Neural progenitor cell (in vitro differentiated cells): ENCODE data around the gene FBXL19. TPM values are rescaled to one million over a fixed set of nuclear protein-coding genes. Genes with fewer than 3 reads are reported as not detected.
A peak's percentile ranks its signal among the peaks of the same experiment; 100 is the strongest.

ENCODE experiments used
- DNase-seq: peaks from one replicate; pipeline ENCODE4 v3.0.0-alpha.2; 2016; ENCODE audit warnings: low spot score
- H2AFZ ChIP-seq: fragments of 200-600 bp; sonication (generic); replicated peaks from 2 replicates; pipeline ENCODE4 v1.6.1; 2016; ENCODE audit warnings: antibody characterized with exemption
- H3F3A ChIP-seq: fragments of 200-600 bp; sonication (generic); 2 replicates; pipeline ENCODE4 v1.6.1; 2016; ENCODE audit warnings: antibody characterized with exemption, low read depth
- H3K27ac ChIP-seq: fragments of 200-600 bp; sonication (generic); 2 replicates; pipeline ENCODE4 v1.5.1; 2016; ENCODE audit warnings: mild to moderate bottlenecking
- H3K27me3 ChIP-seq: fragments of 200-600 bp; sonication (generic); 2 replicates; pipeline ENCODE4 v1.6.1; 2016; ENCODE audit warnings: mild to moderate bottlenecking, moderate library complexity
- H3K36me3 ChIP-seq: fragments of 200-600 bp; sonication (generic); 2 replicates; pipeline ENCODE4 v1.5.1; 2016
- H3K4me1 ChIP-seq: fragments of 200-600 bp; sonication (generic); 2 replicates; pipeline ENCODE4 v1.6.1; 2016; ENCODE audit warnings: mixed run types
- H3K4me2 ChIP-seq: fragments of 200-600 bp; sonication (generic); 2 replicates; pipeline ENCODE4 v1.6.1; 2016
- H3K4me3 ChIP-seq: fragments of 200-600 bp; sonication (generic); 2 replicates; pipeline ENCODE4 v1.5.1; 2016
- H3K79me2 ChIP-seq: fragments of 200-600 bp; sonication (generic); 2 replicates; pipeline ENCODE4 v1.6.1; 2016; ENCODE audit warnings: low read depth
- H3K9ac ChIP-seq: fragments of 200-600 bp; sonication (generic); 2 replicates; pipeline ENCODE4 v1.6.1; 2016
- H3K9me3 ChIP-seq: fragments of 200-600 bp; sonication (generic); 2 replicates; pipeline ENCODE4 v1.5.1; 2016; ENCODE audit warnings: low read depth
- H4K20me1 ChIP-seq: fragments of 200-600 bp; sonication (generic); 2 replicates; pipeline ENCODE4 v1.6.1; 2016; ENCODE audit warnings: low read depth
- H3K27ac Mint-ChIP-seq: 3 replicates; pipeline ENCODE4 v1.8.0; 2021; ENCODE audit warnings: mixed read lengths
- H3K27me3 Mint-ChIP-seq: 2 replicates; pipeline ENCODE4 v1.8.0; 2022; ENCODE audit warnings: low read depth, mild to moderate bottlenecking, inconsistent platforms, moderate library complexity, mixed read lengths; ENCODE audit not compliant: insufficient read depth
- H3K36me3 Mint-ChIP-seq: 3 replicates; pipeline ENCODE4 v1.8.0; 2021; ENCODE audit warnings: mixed read lengths
- H3K4me1 Mint-ChIP-seq: 3 replicates; pipeline ENCODE4 v1.8.0; 2021; ENCODE audit warnings: mixed read lengths
- H3K4me3 Mint-ChIP-seq: 3 replicates; pipeline ENCODE4 v1.8.0; 2021; ENCODE audit warnings: mild to moderate bottlenecking, moderate library complexity, mixed read lengths
- H3K9me3 Mint-ChIP-seq: 3 replicates; pipeline ENCODE4 v1.8.0; 2020; ENCODE audit warnings: mixed read lengths
- CTCF ChIP-seq: fragments of 200-600 bp; sonication (generic); IDR thresholded peaks from 2 replicates; pipeline ENCODE4 v1.5.1; 2017; ENCODE audit warnings: antibody characterized with exemption, mild to moderate bottlenecking
- EZH2 ChIP-seq: fragments of 200-600 bp; sonication (generic); IDR thresholded peaks from 2 replicates; pipeline ENCODE4 v1.6.1; 2017; ENCODE audit warnings: antibody characterized with exemption, mild to moderate bottlenecking, moderate library complexity
- EZH2phosphoT487 ChIP-seq: fragments of 200-600 bp; sonication (generic); IDR thresholded peaks from 2 replicates; pipeline ENCODE4 v1.6.1; 2017; ENCODE audit warnings: antibody characterized with exemption
- total RNA-seq: library from RNA; depleted of rRNA; stranded (reverse); fragments of >200 nt; gene quantifications from 2 replicates; pipeline ENCODE4 v1.2.3, GENCODE V29; 2015; ENCODE audit warnings: low replicate concordance

The FBXL19 gene
- total RNA-seq, 1 donor from 2014 or later, result 9.2 TPM

- no peak overlapping the region for H3K9ac ChIP-seq
- no peak overlapping the region for H3K4me3 ChIP-seq
- H3K27me3 ChIP-seq, result peaks cover 17% of the 10 kb centered on the region
- no peak overlapping the region for H3K27ac Mint-ChIP-seq
- no peak overlapping the region for H2AFZ ChIP-seq
- H3K4me1 Mint-ChIP-seq, result peaks cover 5% of the 10 kb centered on the region
- H3K36me3 Mint-ChIP-seq, result peaks cover 3% of the 10 kb centered on the region
- H4K20me1 ChIP-seq, result no peaks in the 10 kb centered on the region
- no peak for DNase-seq
- H3K27ac ChIP-seq, result no peak overlapping the region
- TF ChIP-seq EZH2, result no peak
- no peak for TF ChIP-seq EZH2phosphoT487
- no peak for TF ChIP-seq CTCF
- H3K9me3 ChIP-seq, result no peaks in the 10 kb centered on the region
- H3K4me1 ChIP-seq, result peaks cover 8% of the 10 kb centered on the region
- no peaks in the 10 kb centered on the region for H3K79me2 ChIP-seq
- no peaks in the 10 kb centered on the region for H3K36me3 ChIP-seq
- peaks cover 15% of the 10 kb centered on the region for H3F3A ChIP-seq
- H3K27me3 Mint-ChIP-seq, result peaks cover 4% of the 10 kb centered on the region
- H3K4me3 Mint-ChIP-seq, result no peak overlapping the region
- no peaks in the 10 kb centered on the region for H3K9me3 Mint-ChIP-seq
- no peak overlapping the region for H3K4me2 ChIP-seq
Observed at GRCh38 chr16:30992276-30992780, 69.0 kb downstream of the FBXL19 start.

- peaks cover 5% of the 10 kb centered on the region for H3K4me1 Mint-ChIP-seq
- Histone ChIP-seq H3K27ac (no peak overlapping the region), H3K27me3 (peaks cover 26% of the 10 kb centered on the region), H3K9ac (no peak overlapping the region), H3K4me2 (no peak overlapping the region), H3F3A (peaks cover 23% of the 10 kb centered on the region), H3K79me2 (no peaks in the 10 kb centered on the region), H3K9me3 (no peaks in the 10 kb centered on the region), H4K20me1 (no peaks in the 10 kb centered on the region), H3K4me1 (peaks cover 8% of the 10 kb centered on the region), H2AFZ (no peak overlapping the region), H3K4me3 (no peak overlapping the region), H3K36me3 (no peaks in the 10 kb centered on the region)
- H3K9me3 Mint-ChIP-seq, result no peaks in the 10 kb centered on the region
- TF ChIP-seq EZH2phosphoT487 (no peak), CTCF (no peak), EZH2 (no peak)
- no peak overlapping the region for H3K27ac Mint-ChIP-seq
- DNase-seq, result no peak
- H3K27me3 Mint-ChIP-seq, result peaks cover 7% of the 10 kb centered on the region
- H3K4me3 Mint-ChIP-seq, result no peak overlapping the region
- H3K36me3 Mint-ChIP-seq, result peaks cover 3% of the 10 kb centered on the region
Observed at GRCh38 chr16:30992931-30993816, 69.8 kb downstream of the FBXL19 start.

- no peak overlapping the region for H3K9ac ChIP-seq
- Mint-ChIP-seq H3K36me3 (peaks cover 3% of the 10 kb centered on the region), H3K27me3 (peaks cover 8% of the 10 kb centered on the region), H3K4me3 (peak overlapping the region; percentile 73), H3K27ac (no peak overlapping the region), H3K4me1 (peaks cover 5% of the 10 kb centered on the region), H3K9me3 (no peaks in the 10 kb centered on the region)
- H3K79me2 ChIP-seq, result no peaks in the 10 kb centered on the region
- TF ChIP-seq EZH2phosphoT487 (no peak), CTCF (no peak), EZH2 (no peak)
- DNase-seq, result no peak
- H3K4me2 ChIP-seq, result no peak overlapping the region
- peaks cover 8% of the 10 kb centered on the region for H3K4me1 ChIP-seq
- H2AFZ ChIP-seq, result no peak overlapping the region
- H3K27me3 ChIP-seq, result peaks cover 36% of the 10 kb centered on the region
- no peak overlapping the region for H3K4me3 ChIP-seq
- no peaks in the 10 kb centered on the region for H4K20me1 ChIP-seq
- no peaks in the 10 kb centered on the region for H3K9me3 ChIP-seq
- H3K27ac ChIP-seq, result no peak overlapping the region
- H3K36me3 ChIP-seq, result no peaks in the 10 kb centered on the region
- peaks cover 28% of the 10 kb centered on the region for H3F3A ChIP-seq
Observed at GRCh38 chr16:30995927-30996323, 72.6 kb downstream of the FBXL19 start.
